ENCODE results near the gene ZNF888.
"Not testable (repeated sequence)": the region's sequence is repeated elsewhere in the genome, so short reads cannot be mapped to it uniquely, and the experiment has no call there.

Gene ZNF888

DNA sequence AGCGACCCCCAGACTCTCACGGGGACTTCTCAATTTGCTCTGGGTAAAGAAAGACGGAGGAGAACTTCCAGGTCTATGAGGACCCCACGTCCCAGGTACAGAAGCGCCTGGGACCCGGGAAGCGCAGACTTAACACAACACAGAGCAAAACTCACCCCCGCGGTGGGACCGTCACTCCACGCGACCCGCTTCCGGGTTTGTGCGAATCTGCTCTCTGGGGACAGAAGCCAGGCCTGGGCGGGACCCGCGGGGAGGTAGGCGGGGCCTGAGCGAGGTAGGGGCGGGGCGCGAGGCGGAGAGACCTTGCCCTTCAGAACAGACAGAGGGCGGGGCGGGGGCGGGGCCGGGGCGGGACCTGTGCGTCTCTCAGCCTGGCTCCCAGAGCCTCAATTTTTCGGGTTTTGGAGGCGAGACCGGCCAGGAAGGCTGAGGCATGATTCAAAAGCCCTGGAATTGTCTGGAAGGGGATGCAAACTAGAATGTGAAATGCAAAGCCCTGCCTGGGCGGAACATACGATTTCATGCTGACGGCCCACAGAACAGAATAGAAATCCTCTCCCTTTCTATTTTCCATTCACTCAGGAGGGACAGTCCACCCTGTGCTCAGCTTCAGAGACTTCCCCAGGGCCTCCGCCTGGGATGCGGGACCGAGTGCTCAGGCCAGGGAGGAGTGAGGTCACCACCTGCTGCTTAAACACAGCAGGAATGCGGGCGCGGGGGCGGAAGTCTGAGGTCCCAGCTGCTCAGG lies 19.3 kb upstream of the ZNF888 start:
- no peak for TF ChIP-seq PAX5 (IDR thresholded peaks at IDR 0.05; ENCODE audit: insufficient read depth, low read length, severe bottlenecking)
- TF ChIP-seq POLR2AphosphoS5 (IDR thresholded peaks at IDR 0.05; ENCODE audit: low read depth, low read length) = peak; percentile 82
- no peak for TF ChIP-seq POU2F2 (IDR thresholded peaks at IDR 0.05; ENCODE audit: low read depth, low read length)
- TF ChIP-seq SPI1 (IDR thresholded peaks at IDR 0.05; ENCODE audit: low read depth, low read length) = no peak
- TF ChIP-seq TAF1 (IDR thresholded peaks at IDR 0.05; ENCODE audit: low read depth, low read length) = peak; percentile 60
- TF ChIP-seq POLR2A (IDR thresholded peaks at IDR 0.05; ENCODE audit: low read depth, low read length) = peak; percentile 84
- FAIRE-seq = peak; percentile 95
- DNase-seq (ENCODE audit: insufficient read length, low spot score) = peak; percentile 84

DNA sequence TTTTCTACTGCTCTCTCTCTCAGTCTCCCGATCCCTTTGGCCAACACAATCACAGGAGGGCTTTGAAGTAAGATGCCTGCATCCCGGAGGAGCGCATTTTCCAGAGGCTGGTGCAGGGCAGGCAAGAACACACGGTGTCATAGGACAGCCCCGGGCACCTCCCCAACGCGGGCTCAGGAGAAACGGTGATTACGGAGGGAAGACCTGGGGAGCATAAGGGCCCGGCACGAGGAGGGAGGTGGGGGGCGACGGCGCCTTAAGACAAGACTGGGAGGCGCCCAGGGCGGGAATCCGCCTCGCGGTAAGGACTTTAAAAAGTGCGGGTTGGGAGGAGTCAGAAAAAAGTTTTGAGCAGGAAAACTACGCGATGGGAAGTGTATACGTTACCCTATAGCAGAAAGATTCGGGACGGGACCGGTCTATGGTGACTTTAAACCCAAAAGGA lies 18.7 kb upstream of the ZNF888 start:
- FAIRE-seq = no peak
- DNase-seq (ENCODE audit: insufficient read length, low spot score) = no peak
- TF ChIP-seq SPI1 (IDR thresholded peaks at IDR 0.05; ENCODE audit: low read depth, low read length) (no peak), TAF1 (IDR thresholded peaks at IDR 0.05; ENCODE audit: low read depth, low read length) (no peak), POU2F2 (IDR thresholded peaks at IDR 0.05; ENCODE audit: low read depth, low read length) (no peak), POLR2AphosphoS5 (IDR thresholded peaks at IDR 0.05; ENCODE audit: low read depth, low read length) (no peak), POLR2A (IDR thresholded peaks at IDR 0.05; ENCODE audit: low read depth, low read length) (no peak), PAX5 (IDR thresholded peaks at IDR 0.05; ENCODE audit: insufficient read depth, low read length, severe bottlenecking) (no peak)

DNA sequence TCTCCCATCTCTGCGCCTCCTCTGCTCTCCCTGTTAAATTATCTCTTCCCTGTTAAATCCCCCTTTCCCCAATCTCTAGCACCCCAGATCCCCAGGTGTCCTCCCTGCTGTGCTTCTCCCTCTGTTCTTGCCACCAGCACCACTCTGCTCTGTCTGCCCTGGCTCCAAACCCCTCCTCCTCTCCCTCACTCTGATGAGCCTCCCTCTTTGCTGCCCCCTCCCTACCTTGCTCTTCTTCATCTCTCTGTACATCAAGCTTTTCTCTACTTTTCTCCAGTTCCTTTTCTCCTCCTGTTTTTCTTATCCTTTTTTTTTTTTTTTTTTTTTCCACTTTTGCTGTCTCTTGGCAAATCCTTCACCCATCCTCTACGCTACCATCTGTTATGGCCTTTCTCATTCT lies 18.3 kb upstream of the ZNF888 start:
- FAIRE-seq; DNase-seq (ENCODE audit: insufficient read length, low spot score): not testable (repeated sequence)

DNA sequence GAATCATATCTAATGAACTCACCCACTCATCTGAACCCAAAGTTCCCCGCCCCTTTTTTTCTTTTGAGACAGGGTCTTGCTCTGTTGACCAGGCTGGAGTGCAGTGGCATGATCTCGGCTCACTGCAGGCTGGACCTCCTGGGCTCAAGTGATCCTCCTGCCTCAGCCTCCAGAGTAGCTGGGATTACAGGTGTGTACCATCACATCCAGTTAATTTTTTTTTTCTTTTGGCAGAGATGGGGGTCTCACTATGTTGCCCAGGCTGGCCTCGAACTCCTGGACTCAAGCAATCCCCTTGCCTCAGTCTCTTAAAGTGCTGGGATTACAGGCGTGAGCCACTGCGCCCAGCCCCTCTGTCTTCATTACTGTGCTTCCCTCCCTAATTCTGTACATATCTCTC lies 17.7 kb upstream of the ZNF888 start:
- FAIRE-seq; DNase-seq (ENCODE audit: insufficient read length, low spot score): not testable (repeated sequence)

DNA sequence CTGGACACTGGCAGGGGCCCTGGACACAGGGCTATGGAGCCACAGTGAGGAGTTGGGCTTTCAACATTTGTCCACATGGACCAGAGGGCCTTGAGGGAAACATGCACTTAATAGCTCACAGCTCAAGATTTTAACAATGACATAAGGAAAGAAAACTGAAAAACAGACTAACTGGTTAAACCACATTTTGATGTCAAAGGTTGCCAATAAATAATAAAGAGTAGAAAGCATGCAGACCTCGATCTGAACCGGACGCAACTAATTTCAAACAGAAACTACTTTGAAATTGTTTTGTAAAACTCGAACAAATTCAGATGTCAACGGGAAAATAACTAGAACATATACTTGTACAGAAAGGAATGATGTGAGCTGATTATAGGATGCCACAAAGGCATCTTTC lies 15.5 kb upstream of the ZNF888 start:
- TF ChIP-seq PAX5 (IDR thresholded peaks at IDR 0.05; ENCODE audit: insufficient read depth, low read length, severe bottlenecking) (no peak), SPI1 (IDR thresholded peaks at IDR 0.05; ENCODE audit: low read depth, low read length) (no peak), POLR2AphosphoS5 (IDR thresholded peaks at IDR 0.05; ENCODE audit: low read depth, low read length) (no peak), POU2F2 (IDR thresholded peaks at IDR 0.05; ENCODE audit: low read depth, low read length) (no peak), POLR2A (IDR thresholded peaks at IDR 0.05; ENCODE audit: low read depth, low read length) (no peak), TAF1 (IDR thresholded peaks at IDR 0.05; ENCODE audit: low read depth, low read length) (no peak)
- DNase-seq (ENCODE audit: insufficient read length, low spot score) (no peak), FAIRE-seq (no peak)

DNA sequence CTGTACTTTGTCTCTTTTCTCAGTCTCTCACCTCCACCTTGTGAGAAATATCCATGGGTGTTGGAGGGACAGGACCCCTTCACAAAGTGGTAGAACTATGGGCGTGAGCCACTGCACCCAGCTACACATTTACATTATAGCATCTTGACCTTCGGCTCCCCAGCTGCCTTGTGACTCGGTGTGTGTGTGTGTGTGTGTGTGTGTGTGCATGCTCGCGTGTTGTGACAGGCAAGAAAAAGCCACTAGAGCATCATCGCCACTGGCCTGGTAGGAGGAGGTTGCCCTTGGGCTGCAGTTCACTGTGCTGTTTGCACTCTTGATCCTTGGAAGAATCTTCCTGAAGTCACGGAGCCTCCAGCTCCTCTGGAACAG lies 13.7 kb upstream of the ZNF888 start:
- DNase-seq (ENCODE audit: insufficient read length, low spot score) (no peak), FAIRE-seq (no peak)
- TF ChIP-seq POLR2A (IDR thresholded peaks at IDR 0.05; ENCODE audit: low read depth, low read length) (no peak), PAX5 (IDR thresholded peaks at IDR 0.05; ENCODE audit: insufficient read depth, low read length, severe bottlenecking) (no peak), POU2F2 (IDR thresholded peaks at IDR 0.05; ENCODE audit: low read depth, low read length) (no peak), POLR2AphosphoS5 (IDR thresholded peaks at IDR 0.05; ENCODE audit: low read depth, low read length) (no peak), TAF1 (IDR thresholded peaks at IDR 0.05; ENCODE audit: low read depth, low read length) (no peak), SPI1 (IDR thresholded peaks at IDR 0.05; ENCODE audit: low read depth, low read length) (no peak)

DNA sequence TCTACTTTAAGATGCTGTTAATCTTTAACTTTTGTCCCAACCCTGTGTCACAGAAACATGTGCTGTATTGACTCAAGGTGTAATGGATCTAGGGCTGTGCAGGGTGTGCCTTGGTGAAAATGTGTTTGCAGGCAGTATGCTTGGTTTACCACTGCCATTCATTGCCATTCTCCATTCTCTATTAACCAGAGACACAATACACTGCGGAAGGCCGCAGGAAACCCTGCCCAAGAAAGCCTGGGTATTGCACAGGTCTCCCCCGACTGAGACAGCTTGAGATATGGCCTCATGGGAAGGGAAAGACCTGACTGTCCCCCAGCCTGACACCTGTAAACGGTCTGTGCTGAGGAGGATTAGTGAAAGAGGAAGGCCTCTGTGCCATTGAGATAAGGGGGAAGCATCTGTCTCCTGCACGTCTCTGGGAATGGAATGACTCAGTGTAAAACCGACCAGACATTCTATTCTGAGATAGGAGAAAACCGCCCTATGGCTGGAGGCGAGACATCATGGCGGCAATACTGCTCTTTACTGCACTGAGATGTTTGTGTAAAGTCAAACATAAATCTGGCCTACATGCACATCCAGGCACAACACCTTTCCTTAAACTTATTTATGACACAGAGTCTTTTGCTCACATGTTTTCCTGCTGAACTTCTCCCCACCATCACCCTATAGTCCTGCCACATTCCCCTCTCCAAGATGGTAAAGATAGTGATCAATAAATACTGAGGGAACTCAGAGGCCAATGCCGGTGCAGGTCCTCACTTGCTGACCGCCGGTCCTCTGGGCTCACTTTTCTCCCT lies 13.1 kb upstream of the ZNF888 start:
- DNase-seq (ENCODE audit: insufficient read length, low spot score) = no peak
- FAIRE-seq = peak; percentile 69
- TF ChIP-seq PAX5 (IDR thresholded peaks at IDR 0.05; ENCODE audit: insufficient read depth, low read length, severe bottlenecking) (no peak), POLR2A (IDR thresholded peaks at IDR 0.05; ENCODE audit: low read depth, low read length) (no peak), POLR2AphosphoS5 (IDR thresholded peaks at IDR 0.05; ENCODE audit: low read depth, low read length) (no peak), SPI1 (IDR thresholded peaks at IDR 0.05; ENCODE audit: low read depth, low read length) (peak; percentile 76), TAF1 (IDR thresholded peaks at IDR 0.05; ENCODE audit: low read depth, low read length) (no peak), POU2F2 (IDR thresholded peaks at IDR 0.05; ENCODE audit: low read depth, low read length) (no peak)

DNA sequence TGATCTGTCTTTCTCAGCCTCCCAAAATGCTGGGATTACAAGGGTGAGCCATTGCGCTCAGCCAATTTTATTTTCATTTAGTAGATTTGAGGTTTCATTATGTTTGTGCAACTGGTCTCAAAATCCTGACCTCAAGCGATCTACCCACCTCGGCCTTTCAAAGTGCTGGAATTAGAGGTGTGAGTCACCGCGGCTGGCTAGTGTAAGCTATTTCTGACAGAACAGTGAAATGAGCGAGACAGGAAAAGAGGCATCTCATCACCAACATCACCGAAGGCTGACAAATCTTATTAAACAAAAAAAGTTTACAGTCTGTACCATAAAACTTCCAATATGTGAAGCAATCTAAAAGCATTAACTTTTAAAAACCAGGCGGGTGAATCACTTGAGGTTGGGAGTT lies 12.2 kb upstream of the ZNF888 start:
- no peak for DNase-seq (ENCODE audit: insufficient read length, low spot score)
- no peak for FAIRE-seq
- TF ChIP-seq POLR2A (IDR thresholded peaks at IDR 0.05; ENCODE audit: low read depth, low read length) = no peak
- TF ChIP-seq SPI1 (IDR thresholded peaks at IDR 0.05; ENCODE audit: low read depth, low read length) = no peak
- no peak for TF ChIP-seq TAF1 (IDR thresholded peaks at IDR 0.05; ENCODE audit: low read depth, low read length)
- no peak for TF ChIP-seq POU2F2 (IDR thresholded peaks at IDR 0.05; ENCODE audit: low read depth, low read length)
- TF ChIP-seq PAX5 (IDR thresholded peaks at IDR 0.05; ENCODE audit: insufficient read depth, low read length, severe bottlenecking) = no peak
- no peak for TF ChIP-seq POLR2AphosphoS5 (IDR thresholded peaks at IDR 0.05; ENCODE audit: low read depth, low read length)

DNA sequence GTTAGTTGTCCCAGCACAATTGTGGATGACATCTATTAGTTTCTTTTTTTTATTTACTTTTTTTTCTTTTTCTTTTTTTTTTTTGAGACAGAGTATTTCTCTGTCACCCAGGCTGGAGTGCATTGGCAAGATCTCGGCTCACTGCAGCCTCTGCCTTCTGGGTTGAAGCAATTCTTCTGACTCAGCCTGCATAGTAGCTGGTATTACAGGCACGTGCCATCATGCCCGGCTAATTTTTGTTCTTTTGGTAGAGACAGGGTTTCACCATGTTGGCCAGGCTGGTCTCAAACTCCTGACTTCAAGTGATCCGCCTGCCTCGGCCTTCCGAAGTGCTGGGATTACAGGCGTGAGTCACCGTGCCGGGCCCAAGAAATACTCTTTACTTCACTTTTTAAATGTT lies 1.4 kb upstream of the ZNF888 start:
- not testable (repeated sequence) for FAIRE-seq; DNase-seq (ENCODE audit: insufficient read length, low spot score)

DNA sequence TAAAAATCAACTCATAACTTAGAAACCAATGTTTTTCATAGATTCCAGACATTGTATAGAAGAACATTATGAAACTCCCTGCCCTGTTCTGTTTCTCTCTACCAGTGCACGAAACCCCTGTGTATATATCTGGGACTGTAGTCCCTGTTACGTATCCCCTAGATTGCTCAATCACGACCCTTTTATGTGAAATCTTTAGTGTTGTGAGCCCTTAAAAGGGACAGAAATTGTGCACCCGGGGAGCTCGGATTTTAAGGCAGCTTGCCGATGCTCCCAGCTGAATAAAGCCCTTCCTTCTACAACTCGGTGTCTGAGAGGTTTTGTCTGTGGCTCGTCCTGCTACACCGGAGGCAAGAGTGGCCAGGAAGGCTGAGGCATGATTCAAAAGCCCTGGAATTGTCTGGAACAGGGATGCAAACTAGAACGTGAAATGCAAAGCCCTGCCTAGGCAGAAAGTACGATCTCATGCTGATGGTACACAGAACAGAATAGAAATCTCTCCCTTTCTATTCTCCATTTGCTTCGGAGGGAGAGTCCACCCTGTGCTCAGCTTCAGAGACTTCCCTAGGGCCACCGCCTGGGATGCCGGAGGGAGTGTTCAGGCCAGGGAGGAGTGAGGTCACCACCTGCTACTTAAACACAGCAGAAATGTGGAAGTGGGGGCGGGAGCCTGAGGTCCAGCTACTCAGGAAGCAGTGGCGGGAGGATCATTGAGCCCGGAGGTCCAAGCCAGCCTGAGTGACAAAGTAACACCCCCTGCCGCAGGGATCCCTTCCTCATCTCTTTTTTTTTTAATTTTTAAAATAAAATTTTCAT lies 758 bp upstream of the ZNF888 start:
- no peak for DNase-seq (ENCODE audit: insufficient read length, low spot score)
- TF ChIP-seq SPI1 (IDR thresholded peaks at IDR 0.05; ENCODE audit: low read depth, low read length) (no peak), POLR2A (IDR thresholded peaks at IDR 0.05; ENCODE audit: low read depth, low read length) (no peak), POLR2AphosphoS5 (IDR thresholded peaks at IDR 0.05; ENCODE audit: low read depth, low read length) (no peak), TAF1 (IDR thresholded peaks at IDR 0.05; ENCODE audit: low read depth, low read length) (no peak), PAX5 (IDR thresholded peaks at IDR 0.05; ENCODE audit: insufficient read depth, low read length, severe bottlenecking) (no peak)
- FAIRE-seq = no peak

Measured in GM12891 (cell line).